ENCODE measurements around the gene NINJ2.

The NINJ2 gene

DNA sequence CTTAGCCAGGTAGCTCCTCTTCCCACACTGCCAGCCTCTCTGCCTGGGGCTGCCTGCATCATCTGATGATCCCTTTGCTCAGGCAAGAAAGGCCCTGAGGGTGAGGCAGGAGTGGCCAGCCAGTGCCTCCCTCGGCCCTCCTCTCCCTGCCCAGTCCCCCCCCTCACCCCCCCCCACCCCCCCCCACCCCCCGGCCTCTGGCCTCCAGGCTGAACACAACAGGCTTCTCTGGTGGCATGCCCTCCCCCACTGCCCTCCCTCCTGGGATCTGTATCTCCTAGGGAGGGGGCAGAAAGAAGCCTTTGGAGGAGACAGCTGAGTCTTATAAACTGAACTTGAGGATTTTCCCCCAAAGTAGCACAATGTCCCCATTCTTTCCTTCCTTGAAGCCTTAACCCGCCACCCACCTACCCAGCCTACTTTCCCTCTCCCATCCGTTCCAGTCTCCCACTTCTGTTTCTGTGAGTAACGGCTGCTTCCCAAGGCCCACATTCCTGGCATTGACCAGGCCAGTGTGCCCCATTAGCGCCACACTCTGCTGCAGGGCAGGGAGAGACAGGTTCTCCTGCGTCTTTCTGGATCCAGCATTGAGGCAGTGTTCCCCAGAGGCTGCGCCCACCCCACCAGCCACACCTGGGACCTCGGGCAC is 121.4 kb downstream of the NINJ2 start:
- TF ChIP-seq CTCF (conservative IDR thresholded peaks at IDR 0.05) (no peak), ZFX (IDR thresholded peaks at IDR 0.05) (no peak)
- H3K27ac ChIP-seq = no peak overlapping the region

- TF ChIP-seq ZFX (IDR thresholded peaks at IDR 0.05) (no peak), CTCF (conservative IDR thresholded peaks at IDR 0.05) (no peak)
- no peak overlapping the region for H3K27ac ChIP-seq
Observed at GRCh38 chr12:539540-540310, 123.5 kb downstream of the NINJ2 start.

DNA sequence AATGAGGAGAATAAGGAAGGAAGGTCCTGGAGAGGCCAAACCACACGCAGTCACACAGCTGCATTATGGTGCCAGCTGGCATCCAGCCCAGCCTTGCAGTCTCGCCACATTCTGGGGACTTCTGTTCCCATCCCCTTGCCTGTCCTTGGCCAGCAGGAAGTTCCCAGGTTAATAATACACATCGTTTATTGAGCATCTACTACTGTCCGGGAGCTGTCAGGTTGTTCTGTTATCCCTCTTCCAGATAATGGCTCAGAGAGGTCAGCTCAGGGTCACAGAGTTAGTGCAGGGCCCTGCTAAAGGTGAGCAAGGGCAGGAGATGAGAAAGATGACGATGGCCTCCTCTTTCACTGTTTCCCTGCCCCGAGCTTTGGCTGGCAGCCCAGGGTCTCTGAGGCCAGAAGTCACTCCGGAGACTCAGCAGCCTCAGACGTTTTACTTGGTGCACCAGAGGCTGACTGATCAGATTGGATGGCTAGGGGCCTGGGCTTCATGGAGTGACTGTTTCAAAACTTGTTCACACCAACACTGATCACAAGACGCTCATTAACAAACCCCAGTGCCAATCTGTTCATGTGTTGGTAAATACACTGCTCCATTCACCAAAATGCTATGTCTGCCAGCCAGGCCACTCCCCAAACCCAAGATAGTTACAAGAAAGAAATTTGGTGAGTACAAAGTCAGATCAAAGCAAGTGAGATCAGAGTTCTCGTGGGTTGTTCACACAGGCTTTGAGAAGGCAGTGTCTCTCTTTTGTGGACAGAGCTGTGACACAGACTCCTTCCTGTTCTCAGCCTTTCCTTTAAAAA is 124.3 kb downstream of the NINJ2 start:
- no peak for TF ChIP-seq CTCF (conservative IDR thresholded peaks at IDR 0.05)
- TF ChIP-seq ZFX (IDR thresholded peaks at IDR 0.05) = no peak
- no peak overlapping the region for H3K27ac ChIP-seq

DNA sequence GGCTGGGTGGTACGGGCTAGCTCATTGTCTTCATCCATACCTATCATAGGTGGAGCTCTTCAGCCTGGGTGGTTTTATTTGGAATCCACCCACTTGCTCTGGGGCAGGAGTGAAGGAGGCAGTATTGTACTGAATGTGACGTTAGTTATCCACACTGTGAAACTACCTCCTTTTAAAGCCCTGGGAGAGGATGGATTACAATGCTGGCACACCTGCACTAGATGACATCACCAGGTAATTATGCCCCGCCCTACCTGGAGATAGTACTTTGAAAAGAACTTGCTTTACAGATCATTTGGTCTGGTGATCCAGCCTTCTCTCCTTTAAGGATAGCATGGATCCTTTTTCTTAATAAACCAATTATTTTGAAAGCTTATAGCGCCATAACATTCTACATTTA is 125.5 kb downstream of the NINJ2 start:
- TF ChIP-seq ZFX (IDR thresholded peaks at IDR 0.05) (no peak), CTCF (conservative IDR thresholded peaks at IDR 0.05) (no peak)
- no peak overlapping the region for H3K27ac ChIP-seq

GRCh38 chr12:536751-537245 is 126.4 kb downstream of the NINJ2 start:
- no peak for TF ChIP-seq CTCF (conservative IDR thresholded peaks at IDR 0.05)
- no peak for TF ChIP-seq ZFX (IDR thresholded peaks at IDR 0.05)
- no peak overlapping the region for H3K27ac ChIP-seq

DNA sequence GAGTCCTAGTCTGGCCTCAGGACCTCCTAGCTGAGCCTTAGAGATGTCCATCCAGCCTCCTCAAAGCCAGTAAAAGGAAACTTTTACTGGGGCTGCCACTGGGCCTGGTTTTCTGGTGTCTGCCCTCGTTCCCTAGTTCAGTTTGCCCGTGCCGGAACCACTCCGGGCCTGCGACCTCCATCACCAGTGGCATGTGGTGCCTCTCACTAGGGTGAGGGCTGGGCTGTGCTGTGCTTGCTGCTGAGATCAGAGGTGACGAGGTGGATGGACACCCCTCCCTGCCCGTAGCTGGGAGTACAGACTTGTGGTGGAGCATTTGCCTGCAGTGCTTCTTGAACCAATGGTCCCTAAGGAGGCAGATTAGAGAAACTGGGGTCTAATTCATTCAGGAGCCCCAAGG is 127.8 kb downstream of the NINJ2 start:
- TF ChIP-seq CTCF (conservative IDR thresholded peaks at IDR 0.05) (no peak), ZFX (IDR thresholded peaks at IDR 0.05) (no peak)
- H3K27ac ChIP-seq = no peak overlapping the region
